GM18951 (cell line): ENCODE results near the gene UNG.

Source experiments
- POLR2A ChIP-seq: IDR thresholded peaks from 4 replicates; pipeline ENCODE4 v1.6.1; 2011; ENCODE audit warnings: mild to moderate bottlenecking; ENCODE audit not compliant: insufficient read length, insufficient read depth; ENCODE audit errors: extremely low read depth
- in situ Hi-C: fragments of 300-500 bp; cut with MboI; formaldehyde crosslinking; loops from one replicate; pipeline ENCODE4 v1.12.0; 2022; ENCODE audit warnings: low sequenced_read_pairs, mixed read lengths, inconsistent platforms; ENCODE audit not compliant: unreplicated experiment

Gene UNG

DNA sequence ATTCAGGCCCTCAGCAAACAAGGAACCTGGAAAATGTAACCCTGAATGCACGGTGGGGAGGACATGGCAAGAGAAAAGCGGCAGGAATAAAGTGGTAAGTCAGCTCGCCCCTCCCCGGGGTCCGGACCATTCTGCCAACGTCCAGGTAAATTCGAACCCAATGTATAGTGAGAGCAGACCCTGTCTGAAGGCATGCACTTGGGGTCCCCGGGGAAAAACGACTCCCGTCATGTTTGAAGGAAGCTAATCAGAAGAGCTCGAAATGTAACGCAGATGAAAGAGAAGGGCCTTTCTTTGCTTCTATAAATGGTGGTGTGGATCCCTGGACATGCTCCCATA, 19.2 kb downstream of the UNG start:
- in situ Hi-C loops = no loop called here
- no peak for TF ChIP-seq POLR2A

DNA sequence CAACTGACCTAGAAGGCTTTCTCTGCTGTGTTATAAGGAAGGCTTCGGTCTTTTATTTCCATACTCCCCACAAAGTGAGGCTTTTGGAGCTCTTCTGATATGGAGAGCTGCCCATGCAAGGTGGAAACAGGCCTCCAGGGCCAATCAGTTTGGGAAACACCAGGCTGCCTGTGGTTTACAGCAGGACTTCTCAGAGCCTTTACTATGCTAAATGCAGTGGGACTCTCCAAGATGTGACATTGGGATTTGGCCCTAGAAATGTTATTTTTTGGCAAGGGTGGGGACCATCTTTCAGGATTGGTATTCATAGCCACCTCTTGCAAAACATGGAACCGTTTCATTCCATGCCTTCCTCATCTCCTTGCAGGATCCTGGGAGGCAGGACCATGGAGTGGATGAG, 22.7 kb downstream of the UNG start:
- TF ChIP-seq POLR2A = no peak
- in situ Hi-C loops = no loop called here

DNA sequence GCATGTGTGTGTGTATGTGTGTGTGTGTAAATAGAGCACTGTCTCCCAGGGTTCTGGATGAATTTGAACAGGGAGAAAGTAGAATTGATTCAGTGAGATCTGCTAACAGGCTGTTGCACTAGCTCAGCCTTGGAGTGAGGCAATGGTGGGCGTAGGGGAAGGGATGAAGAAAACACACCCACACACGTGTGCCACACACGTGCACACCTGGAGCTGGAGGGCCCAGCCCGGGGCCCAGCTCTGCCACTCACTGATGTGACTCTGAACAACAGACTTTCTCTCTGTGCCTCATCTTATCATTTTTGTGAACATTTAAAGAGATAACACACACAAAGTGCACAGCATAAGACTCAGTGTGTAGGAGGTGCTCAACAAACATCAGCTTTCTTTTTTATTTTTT, 23.2 kb downstream of the UNG start:
- in situ Hi-C loops = no loop called here
- TF ChIP-seq POLR2A = no peak

DNA sequence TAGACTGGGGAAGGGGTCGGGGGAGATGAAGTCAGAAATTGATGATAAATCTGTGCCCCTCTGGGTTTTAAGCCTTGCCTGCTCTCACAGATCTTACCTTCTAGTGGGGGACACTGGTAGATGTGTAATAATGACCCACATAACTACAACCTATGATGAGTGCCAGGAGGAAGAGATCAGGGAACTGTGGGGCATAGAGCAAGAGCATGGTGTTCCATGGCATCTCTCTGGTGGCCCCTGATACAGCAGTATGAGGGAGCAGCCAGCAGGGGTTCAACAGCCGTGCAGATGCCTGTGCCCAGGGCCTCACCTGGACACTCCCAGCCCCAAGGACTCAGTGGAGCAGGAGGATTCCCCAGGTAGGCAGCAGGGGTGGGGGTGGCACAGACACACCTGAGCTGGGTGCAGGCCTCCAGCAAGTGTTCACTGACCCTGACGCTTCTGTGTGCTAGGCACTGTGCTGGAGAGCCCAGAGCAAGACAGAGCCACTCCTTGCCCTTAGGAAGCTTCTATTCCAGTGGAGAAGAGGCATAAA, 24.0 kb downstream of the UNG start:
- in situ Hi-C loops = no loop called here

DNA sequence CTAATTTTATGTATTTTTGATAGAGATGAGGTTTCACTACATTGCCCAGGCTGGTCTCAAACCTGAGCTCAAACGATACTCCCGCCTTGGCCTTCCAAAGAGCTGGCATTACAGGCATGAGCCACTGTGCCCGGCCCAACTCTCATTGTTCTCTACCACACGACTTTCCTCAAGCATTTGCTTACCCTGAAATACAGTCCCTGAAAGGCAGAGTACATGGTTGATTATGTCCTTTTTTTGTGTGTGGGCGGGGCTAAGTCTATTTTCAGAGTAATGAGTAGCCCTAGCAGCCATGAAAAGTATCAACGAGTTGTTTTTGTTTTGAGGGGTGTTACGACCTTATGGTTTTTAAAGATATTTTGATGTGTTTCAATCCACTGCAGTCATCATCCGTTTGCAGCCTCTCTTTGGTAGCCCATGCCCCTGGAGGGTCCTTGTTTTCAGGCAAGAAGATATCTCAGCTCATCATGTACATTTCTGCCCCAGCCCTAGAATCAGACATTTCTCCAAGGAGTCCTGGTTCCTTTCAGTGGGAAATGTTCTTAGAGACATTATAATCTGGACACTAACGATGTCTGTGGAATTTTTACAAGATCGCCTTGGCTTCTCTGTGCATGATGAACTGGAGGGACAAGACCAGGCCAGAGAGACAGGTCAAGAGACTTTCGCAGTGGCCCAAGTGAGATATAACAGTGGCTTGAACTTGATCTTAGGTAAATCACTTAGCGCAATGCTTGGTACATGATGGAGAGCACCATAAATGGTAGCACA, 27.7 kb downstream of the UNG start:
- no peak for TF ChIP-seq POLR2A
- in situ Hi-C loops = no loop called here

More for the DNA sequence above, 24.0 kb downstream of the UNG start:
- TF ChIP-seq POLR2A = no peak

DNA sequence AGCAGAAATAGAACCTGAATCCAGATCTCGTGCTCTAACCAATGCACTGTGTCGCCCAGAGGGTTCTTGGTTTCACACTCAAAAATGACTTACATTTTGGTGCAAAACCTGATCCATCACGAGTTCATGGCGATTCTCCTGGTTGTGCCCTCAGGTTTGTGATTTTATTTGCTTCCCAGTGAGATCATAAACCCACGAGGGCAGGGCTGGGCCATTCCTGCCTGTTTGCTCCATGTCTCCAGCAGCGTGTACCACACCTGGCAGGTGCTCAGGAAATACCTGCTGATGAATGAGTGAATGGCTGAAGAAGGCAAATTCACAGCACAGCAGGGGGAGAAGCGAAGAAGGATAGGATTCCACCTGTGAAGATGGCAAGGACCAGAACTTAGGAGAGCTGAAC, 28.4 kb downstream of the UNG start:
- no peak for TF ChIP-seq POLR2A
- in situ Hi-C loops = no loop called here

DNA sequence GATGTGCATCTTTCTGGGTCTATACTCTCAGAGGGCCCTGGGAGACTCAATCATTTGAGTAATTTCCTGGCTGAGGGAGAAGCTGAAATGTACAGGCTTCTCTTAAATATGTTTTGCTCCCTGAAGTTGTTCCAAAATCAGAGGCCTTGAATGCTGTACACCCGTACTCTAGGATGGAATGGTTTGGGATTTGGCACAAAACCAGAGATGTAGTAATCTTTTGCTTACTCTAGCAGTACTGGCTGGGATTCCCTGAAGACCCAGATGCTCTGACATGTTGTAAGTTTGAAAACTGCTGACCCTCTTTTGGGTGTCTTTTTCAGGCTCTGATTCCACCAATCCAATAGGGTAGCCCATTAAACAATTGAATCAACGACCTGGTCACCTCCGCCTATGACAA, 29.4 kb downstream of the UNG start:
- in situ Hi-C loops = no loop called here
- TF ChIP-seq POLR2A = no peak

DNA sequence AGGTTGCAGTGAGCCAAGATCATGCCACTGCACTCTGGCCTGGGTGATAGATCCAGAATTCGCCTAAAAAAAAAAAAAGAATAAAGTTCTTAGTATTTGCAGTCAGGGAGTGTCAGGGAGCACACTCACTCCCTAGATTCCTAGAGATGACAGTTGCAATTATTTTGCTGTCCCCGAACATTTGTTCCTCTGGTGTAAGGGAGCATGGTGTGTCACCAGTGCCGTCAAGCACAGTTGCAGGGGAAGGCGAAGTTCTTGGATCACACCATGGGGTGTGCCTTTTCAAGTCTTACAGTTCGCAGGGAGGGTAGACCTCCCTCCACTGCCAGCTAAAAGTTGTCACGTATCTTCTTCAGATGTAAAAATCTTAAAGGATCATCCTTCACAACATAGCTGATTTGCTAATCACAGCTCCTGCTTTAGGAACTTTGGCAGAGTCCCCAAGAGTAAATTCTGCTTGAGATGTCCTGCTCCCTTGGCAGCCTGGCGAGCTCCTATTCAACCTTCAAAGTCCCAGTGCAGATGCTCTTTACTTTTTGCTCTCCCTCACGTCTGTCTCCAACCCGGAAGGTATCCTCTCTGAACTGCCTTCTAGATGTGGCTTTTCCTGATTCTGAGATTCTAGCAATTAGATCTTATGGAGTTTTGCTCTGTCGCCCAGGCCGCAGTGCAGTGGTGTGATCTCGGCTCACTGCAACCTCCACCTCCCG, 30.3 kb downstream of the UNG start:
- in situ Hi-C loops = no loop called here
- TF ChIP-seq POLR2A = no peak

DNA sequence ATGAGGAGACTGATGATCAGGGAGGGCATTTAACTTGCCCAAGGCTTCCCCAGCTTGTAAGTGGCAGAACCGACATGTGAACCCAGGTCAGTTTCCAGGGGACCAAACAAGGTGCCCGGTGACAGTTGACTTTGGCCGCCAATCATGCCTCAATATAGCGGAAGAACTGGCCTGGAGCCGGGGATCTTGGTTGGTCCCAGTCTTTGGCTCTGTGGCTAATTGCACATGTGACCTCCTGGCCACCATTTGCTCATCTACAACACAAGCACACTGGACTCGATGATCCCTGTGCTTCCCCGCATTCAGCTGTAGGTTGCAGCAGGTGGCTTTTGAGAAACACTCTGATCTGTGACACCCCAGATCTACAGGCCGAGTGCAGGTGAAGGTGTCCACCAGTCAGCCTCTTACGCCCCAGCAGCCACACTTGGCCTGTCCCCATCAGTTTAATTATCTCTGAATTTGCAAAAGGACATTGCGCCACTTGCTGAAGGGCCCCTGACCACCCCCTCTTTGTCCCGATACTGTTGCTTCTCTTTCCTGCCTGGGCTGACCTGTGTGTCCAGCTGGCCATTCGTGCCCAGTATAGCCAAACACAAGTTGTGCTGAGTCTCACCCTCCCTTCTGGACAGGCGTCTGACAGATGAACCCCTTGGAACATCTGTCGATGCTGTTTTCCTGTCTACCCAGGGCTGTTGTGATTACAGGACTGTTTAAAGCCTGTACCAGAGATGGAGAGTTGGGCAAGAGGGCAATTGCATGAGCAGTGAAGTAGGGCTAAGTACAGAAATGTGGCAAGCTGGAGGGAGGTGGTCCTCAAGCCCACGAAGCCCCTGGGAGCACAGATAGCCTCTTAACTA, 33.1 kb downstream of the UNG start:
- in situ Hi-C loops = no loop called here
- no peak for TF ChIP-seq POLR2A

DNA sequence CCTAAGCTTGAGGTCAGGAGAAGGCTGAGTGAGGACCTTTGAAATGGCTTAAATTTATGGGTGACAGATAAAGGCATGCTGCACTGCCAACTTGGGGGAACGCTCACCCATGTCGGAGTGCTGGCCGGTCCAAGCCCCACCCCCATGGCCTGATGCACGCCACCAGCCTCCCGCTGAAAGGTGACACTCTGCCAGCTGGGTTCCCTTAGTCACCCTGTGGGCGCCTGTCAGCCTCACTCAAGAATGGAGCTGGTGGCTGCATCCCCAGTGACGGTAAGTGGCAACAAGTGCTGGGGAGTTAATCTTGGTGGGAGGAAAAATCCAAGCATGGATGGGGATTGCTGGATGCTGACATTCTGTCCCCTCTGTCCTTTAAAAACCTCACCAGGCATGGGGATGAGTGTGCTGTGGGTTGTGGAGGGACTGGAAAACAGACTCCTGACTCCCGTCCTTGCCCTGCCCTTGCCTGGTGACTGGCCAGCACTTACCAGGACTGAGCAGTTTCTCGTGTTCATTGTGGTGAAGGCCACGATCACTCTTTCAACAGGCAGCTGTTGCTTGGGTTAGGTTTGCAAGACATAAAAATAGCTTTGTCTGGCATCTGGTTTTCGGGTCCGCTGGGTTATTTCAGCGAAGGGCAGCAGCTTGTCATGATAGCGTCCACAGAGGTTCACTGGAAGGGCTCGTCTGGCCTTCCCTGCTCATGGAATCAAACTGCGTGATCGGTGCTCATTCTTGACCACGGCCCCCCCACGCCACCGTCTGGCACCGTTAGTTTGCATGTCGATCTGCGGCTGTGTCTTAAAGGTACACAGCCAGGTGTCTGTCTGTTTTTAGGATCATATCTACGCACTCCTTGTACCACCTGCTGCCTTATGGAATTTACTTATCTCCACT, 34.0 kb downstream of the UNG start:
- in situ Hi-C loops = no loop called here
- TF ChIP-seq POLR2A = no peak

DNA sequence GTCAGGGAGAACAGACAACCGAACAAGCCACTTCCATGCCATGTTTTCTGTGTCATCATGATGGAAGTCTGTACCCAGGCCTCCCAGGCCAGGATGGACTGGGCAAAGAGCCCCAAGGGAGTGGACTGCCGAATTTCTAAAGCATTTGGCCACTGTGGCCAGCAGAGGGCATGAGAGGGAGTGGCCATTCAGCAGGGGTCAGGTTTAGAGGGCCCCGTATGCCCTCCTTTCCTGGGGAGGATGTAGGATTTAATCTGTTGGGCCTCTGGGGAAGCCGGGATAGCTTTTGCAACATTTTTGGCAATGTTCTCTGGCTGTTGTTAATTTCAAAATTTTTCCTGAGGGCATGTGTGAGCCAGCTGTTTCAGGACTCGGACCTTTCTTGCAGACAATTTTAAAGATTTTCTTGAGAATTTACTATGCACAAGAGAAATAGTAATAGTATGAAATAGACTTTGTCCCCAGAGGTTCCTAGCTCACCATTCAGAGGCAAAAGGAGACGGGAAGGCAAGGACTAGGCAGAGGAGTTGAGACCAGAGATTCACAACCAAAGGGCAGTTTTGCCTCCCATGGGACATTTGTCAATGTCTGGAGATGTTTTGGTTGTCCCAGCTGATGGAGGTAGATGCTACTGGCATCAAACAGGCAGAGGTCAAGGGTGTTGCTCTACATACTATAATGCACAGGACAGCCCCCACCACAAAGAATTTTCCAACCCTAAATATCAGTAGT, 37.0 kb downstream of the UNG start:
- in situ Hi-C loops = no loop called here
- no peak for TF ChIP-seq POLR2A

DNA sequence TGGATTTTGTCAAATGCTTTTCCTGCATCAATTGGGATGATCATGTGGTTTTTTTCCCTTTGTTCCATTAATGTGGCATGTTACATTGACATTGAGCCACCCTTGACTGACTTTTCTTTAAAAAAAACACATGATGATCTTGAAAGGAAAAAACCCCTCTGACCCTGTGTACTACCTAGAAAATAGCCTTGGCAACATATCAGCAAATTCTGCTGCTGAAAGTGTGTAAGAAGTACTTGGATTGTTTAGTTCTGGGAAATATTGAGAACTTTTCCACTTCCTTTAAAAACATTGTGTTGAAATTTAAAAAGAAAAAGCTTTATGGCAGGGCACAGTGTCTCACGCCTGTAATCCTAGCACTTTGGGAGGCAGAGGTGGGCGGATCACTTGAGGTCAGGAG, 39.7 kb downstream of the UNG start:
- no peak for TF ChIP-seq POLR2A
- in situ Hi-C loops = no loop called here
